Measurements from ENCODE around the gene ROR1.

Gene ROR1

GRCh38 chr1:64038119-64038518 lies 264.3 kb downstream of the ROR1 start:
- no peak for DNase-seq

- no peak for DNase-seq
Measured at GRCh38 chr1:64038965-64039364, 265.1 kb downstream of the ROR1 start.

GRCh38 chr1:64039390-64039926 lies 265.6 kb downstream of the ROR1 start:
- no peak for DNase-seq

GRCh38 chr1:64041371-64042131 lies 267.7 kb downstream of the ROR1 start:
- DNase-seq: no peak

GRCh38 chr1:64042331-64043100 lies 268.7 kb downstream of the ROR1 start:
- no peak for DNase-seq

- no peak for DNase-seq
Measured at GRCh38 chr1:64043288-64043687, 269.5 kb downstream of the ROR1 start.

- no peak for DNase-seq
Measured at GRCh38 chr1:64043976-64044375, 270.2 kb downstream of the ROR1 start.

GRCh38 chr1:64046243-64046642 lies 272.4 kb downstream of the ROR1 start:
- DNase-seq: no peak

GRCh38 chr1:64046891-64047290 lies 273.1 kb downstream of the ROR1 start:
- DNase-seq: no peak

GRCh38 chr1:64047549-64047996 lies 273.8 kb downstream of the ROR1 start:
- DNase-seq: no peak

- no peak for DNase-seq
Measured at GRCh38 chr1:64049900-64050540, 276.2 kb downstream of the ROR1 start.

GRCh38 chr1:64050601-64051000 lies 276.8 kb downstream of the ROR1 start:
- no peak for DNase-seq

GRCh38 chr1:64051796-64052195 lies 278.0 kb downstream of the ROR1 start:
- DNase-seq: no peak

- no peak for DNase-seq
Measured at GRCh38 chr1:64052777-64053176, 279.0 kb downstream of the ROR1 start.

GRCh38 chr1:64055310-64055709 lies 281.5 kb downstream of the ROR1 start:
- DNase-seq: no peak

- no peak for DNase-seq
Measured at GRCh38 chr1:64059556-64059955, 285.7 kb downstream of the ROR1 start.

GRCh38 chr1:64060611-64061302 lies 286.9 kb downstream of the ROR1 start:
- DNase-seq: no peak

GRCh38 chr1:64061430-64062104 lies 287.8 kb downstream of the ROR1 start:
- DNase-seq: no peak

- DNase-seq: no peak
Measured at GRCh38 chr1:64062529-64062928, 288.7 kb downstream of the ROR1 start.

GRCh38 chr1:64062941-64063581 lies 289.2 kb downstream of the ROR1 start:
- DNase-seq: no peak

- no peak for DNase-seq
Measured at GRCh38 chr1:64065571-64065970, 291.8 kb downstream of the ROR1 start.

Measured in effector CD8-positive, alpha-beta T cell (primary cell).